Tibial nerve (tissue), 4 donors: ENCODE results near the gene MGAT1. TPM values are rescaled to one million over a fixed set of nuclear protein-coding genes. Genes with fewer than 3 reads are reported as not detected.
A peak's percentile ranks its signal among the peaks of the same experiment; 100 is the strongest.

Experiments
- DNase-seq, 2 donors: peaks; one replicate each; pipeline ENCODE4 v3.0.0-alpha.2; 2019; ENCODE audit warnings: low spot score in 2 of 2
- H3K27ac ChIP-seq, 4 donors: fragments of 200-600 bp; sonication (generic) in 3 of 4; one replicate each; pipeline ENCODE4 v1.5.1; 2017 to 2019; ENCODE audit warnings: mild to moderate bottlenecking in 1 of 4
- H3K27me3 ChIP-seq, 2 donors: fragments of 200-600 bp; sonication (generic) in 1 of 2; one replicate each; pipeline versions ENCODE4 v1.5.1 to v1.6.0; 2017 to 2019
- H3K36me3 ChIP-seq, 3 donors: fragments of 200-600 bp; sonication (generic); one replicate each; pipeline ENCODE4 v1.5.1; 2018 to 2019
- H3K4me1 ChIP-seq, 4 donors: fragments of 200-600 bp; sonication (generic) in 3 of 4; one replicate each; pipeline ENCODE4 v1.5.1; 2017 to 2019
- H3K4me3 ChIP-seq, 4 donors: fragments of 200-600 bp; sonication (generic) in 3 of 4; one replicate each; pipeline ENCODE4 v1.5.1; 2017 to 2019; ENCODE audit warnings: mild to moderate bottlenecking in 1 of 4, moderate library complexity in 1 of 4
- H3K9me3 ChIP-seq, 4 donors: fragments of 200-600 bp; sonication (generic) in 3 of 4; one replicate each; pipeline ENCODE4 v1.5.1; 2017 to 2019
- CTCF ChIP-seq, 5 experiments: fragments of 200-600 bp in 3 of 5; fragments of 450-650 bp in 2 of 5; sonication (generic) in 3 of 5; IDR thresholded peaks; one replicate each; pipeline ENCODE4 v1.5.1; 2016 to 2019; ENCODE audit warnings: antibody characterized with exemption in 5 of 5, mild to moderate bottlenecking in 3 of 5, moderate library complexity in 2 of 5
- EP300 ChIP-seq, 2 donors: sonication (generic); formaldehyde crosslinking; IDR thresholded peaks; one replicate each; pipeline ENCODE4 v1.6.1; 2017; ENCODE audit warnings: antibody characterized with exemption in 2 of 2, mild to moderate bottlenecking in 1 of 2
- POLR2A ChIP-seq, 2 donors: fragments of 450-650 bp; IDR thresholded peaks; one replicate each; pipeline ENCODE4 v1.6.1; 2017; ENCODE audit warnings: antibody characterized with exemption in 2 of 2, mild to moderate bottlenecking in 2 of 2, moderate library complexity in 2 of 2
- WGBS, 2 donors: methylation state at CpG; one replicate each; pipeline ENCODE4 v1.1.5; 2018; 5-methylcytosine and 5-hydroxymethylcytosine counted together
- total RNA-seq, 4 donors: library from RNA; depleted of rRNA; stranded (reverse); fragments of >200 nt; gene quantifications; one replicate each; pipeline ENCODE4 v1.1.0, GENCODE V29; 2016

Gene MGAT1
- total RNA-seq, 4 donors from 2014 or later = 161 to 216 (median 195) TPM

- H3K4me1 ChIP-seq = peaks cover 0 to 60% (median 32%) of the 10 kb centered on the region in 4 donors
- H3K27ac ChIP-seq = peak overlapping the region in 3 of 4 donors; percentile 66 to 92 (median 89)
- WGBS, 2 donors = 70 to 80% methylated on average over 15 to 18 of the region's 20 CpGs
- H3K4me3 ChIP-seq = no peak overlapping the region
- peaks cover 8 to 53% (median 26%) of the 10 kb centered on the region in 3 donors for H3K36me3 ChIP-seq
- H3K27me3 ChIP-seq = no peaks in the 10 kb centered on the region
- no peaks in the 10 kb centered on the region for H3K9me3 ChIP-seq
- no peak for TF ChIP-seq CTCF (IDR thresholded peaks at IDR 0.05)
- TF ChIP-seq POLR2A (IDR thresholded peaks at IDR 0.05) = no peak
- no peak for TF ChIP-seq EP300 (IDR thresholded peaks at IDR 0.05)
- no peak for DNase-seq
Measured at GRCh38 chr5:180787711-180788431, 14.7 kb downstream of the MGAT1 start.

GRCh38 chr5:180786531-180787398 lies 15.8 kb downstream of the MGAT1 start:
- 25 to 28% methylated on average over 20 to 21 of the region's 21 CpGs for WGBS, 2 donors
- TF ChIP-seq EP300 (IDR thresholded peaks at IDR 0.05) (no peak), CTCF (IDR thresholded peaks at IDR 0.05) (no peak), POLR2A (IDR thresholded peaks at IDR 0.05) (no peak)
- Histone ChIP-seq H3K36me3 (peaks cover under 1 to 42% (median 17%) of the 10 kb centered on the region in 3 donors), H3K27ac (peak overlapping the region; percentile 28 to 92 (median 78)), H3K4me3 (no peak overlapping the region), H3K27me3 (no peaks in the 10 kb centered on the region), H3K9me3 (no peaks in the 10 kb centered on the region), H3K4me1 (peaks cover 0 to 52% (median 32%) of the 10 kb centered on the region in 4 donors)
- DNase-seq = no peak

DNA sequence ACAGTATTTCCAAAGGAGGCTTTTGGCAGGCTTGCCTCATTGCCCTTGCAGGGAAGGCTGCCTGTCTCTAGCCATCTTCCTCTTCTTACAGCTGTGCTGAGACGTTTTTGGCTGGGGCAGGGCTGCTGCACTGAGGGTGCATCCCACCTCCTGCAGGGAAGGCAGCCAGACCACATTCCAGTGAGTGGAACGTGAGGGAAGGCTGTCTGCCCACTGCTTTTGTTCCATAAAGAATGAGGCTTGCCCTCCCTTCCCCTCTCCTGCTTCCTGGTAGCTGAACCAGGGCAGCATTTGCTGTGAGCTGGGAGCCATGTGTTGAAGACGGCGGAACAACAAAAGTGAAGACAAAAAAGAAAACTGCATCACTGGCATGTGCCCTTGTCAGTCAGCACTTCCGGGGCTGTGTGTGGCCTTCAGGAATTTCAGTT lies 16.8 kb downstream of the MGAT1 start:
- Histone ChIP-seq H3K4me3 (peak overlapping the region in 1 of 4 donors; percentile 1), H3K9me3 (no peaks in the 10 kb centered on the region), H3K4me1 (peaks cover 0 to 49% (median 32%) of the 10 kb centered on the region in 4 donors), H3K36me3 (peaks cover 0 to 33% (median 7%) of the 10 kb centered on the region in 3 donors), H3K27ac (peak overlapping the region; percentile 28 to 92 (median 78)), H3K27me3 (no peaks in the 10 kb centered on the region)
- TF ChIP-seq POLR2A (IDR thresholded peaks at IDR 0.05) = no peak
- peak in 1 of 2 donors; percentile 26 for TF ChIP-seq EP300 (IDR thresholded peaks at IDR 0.05)
- whole genome bisulfite sequencing, 2 donors = 8 to 14% methylated on average over 5 of the region's 5 CpGs
- DNase-seq = no peak

DNA sequence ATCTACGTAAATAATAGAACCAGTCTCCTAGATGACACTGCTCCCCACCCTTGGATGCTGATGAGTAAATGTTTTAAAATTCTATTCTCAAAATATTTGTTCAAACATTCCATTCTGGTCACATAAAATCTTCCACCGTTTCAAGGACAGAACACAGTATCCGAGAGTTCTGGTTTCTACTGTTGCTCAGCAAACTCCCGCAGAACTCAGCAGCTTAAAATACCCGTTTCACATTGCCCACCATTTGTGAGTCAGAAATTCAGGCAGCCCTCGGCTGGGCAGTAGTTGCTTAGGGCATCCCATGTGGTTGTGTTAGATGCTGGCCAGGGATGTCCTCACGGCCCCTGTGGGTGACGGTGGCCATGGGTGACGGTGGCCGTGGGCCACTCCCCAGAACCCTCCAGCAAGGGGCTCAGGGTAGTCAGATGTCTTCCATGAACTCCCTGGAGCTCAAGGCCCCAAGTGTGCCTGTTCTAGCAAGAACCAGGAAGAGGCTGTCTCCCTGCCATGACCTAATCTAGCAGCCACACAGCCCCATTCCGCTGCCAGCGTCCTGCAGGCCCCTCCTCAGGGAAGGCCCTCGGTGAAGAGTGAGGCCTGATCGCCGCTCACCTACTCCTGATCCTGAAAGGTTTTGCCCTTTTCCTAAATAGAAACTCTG lies 17.4 kb downstream of the MGAT1 start:
- no peak for DNase-seq
- Histone ChIP-seq H3K9me3 (no peaks in the 10 kb centered on the region), H3K4me3 (peak overlapping the region in 1 of 4 donors; percentile 1), H3K4me1 (peaks cover 0 to 44% (median 32%) of the 10 kb centered on the region in 4 donors), H3K36me3 (peaks cover 0 to 27% (median 2%) of the 10 kb centered on the region in 3 donors), H3K27ac (peak overlapping the region; percentile 28 to 92 (median 78)), H3K27me3 (no peaks in the 10 kb centered on the region)
- 43 to 53% methylated on average over 13 to 15 of the region's 15 CpGs for WGBS, 2 donors
- TF ChIP-seq POLR2A (IDR thresholded peaks at IDR 0.05) (no peak), EP300 (IDR thresholded peaks at IDR 0.05) (no peak), CTCF (IDR thresholded peaks at IDR 0.05) (no peak)

DNA sequence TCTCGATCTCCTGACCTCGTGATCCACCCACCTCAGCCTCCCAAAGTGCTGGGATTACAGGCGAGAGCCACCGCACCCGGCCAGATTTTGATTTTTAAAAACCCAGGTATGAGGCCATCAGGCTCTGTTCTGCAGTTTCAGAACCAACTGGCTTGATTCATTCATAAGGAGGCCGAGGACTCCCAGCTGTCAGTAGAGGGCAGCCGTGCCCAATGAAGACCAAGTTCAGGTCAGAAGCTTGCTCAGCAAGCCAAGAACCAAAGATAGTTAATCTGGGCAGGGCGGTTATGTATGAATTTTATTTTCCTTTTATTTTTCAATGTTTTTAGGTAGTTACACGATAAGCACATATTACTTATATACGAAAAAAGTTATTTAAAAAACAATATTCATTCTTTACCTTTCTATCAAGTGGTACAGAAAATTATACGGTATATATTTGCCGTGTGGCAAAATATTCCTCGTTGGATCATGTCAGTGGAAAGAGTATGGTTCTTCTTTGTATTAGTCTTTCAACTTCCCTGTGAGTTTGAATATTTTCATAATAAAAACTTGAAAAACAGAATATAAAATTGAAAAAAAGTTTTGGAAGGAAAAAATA lies 18.0 kb downstream of the MGAT1 start:
- H3K9me3 ChIP-seq = no peaks in the 10 kb centered on the region
- no peak overlapping the region for H3K4me3 ChIP-seq
- H3K27me3 ChIP-seq = no peaks in the 10 kb centered on the region
- H3K4me1 ChIP-seq = peaks cover 0 to 42% (median 32%) of the 10 kb centered on the region in 4 donors
- peak; percentile 63 to 79 for DNase-seq
- TF ChIP-seq EP300 (IDR thresholded peaks at IDR 0.05) (peak in 1 of 2 donors; percentile 36), POLR2A (IDR thresholded peaks at IDR 0.05) (no peak), CTCF (IDR thresholded peaks at IDR 0.05) (peak; percentile 60 to 73 (median 71))
- peaks cover 0 to 21% (median 0%) of the 10 kb centered on the region in 3 donors for H3K36me3 ChIP-seq
- peak overlapping the region in 3 of 4 donors; percentile 28 to 92 (median 89) for H3K27ac ChIP-seq
- 34 to 37% methylated on average over 13 of the region's 13 CpGs for WGBS, 2 donors
